Body of pancreas (tissue), 4 donors: ENCODE measurements around the gene BZW1. TPM values are rescaled to one million over a fixed set of nuclear protein-coding genes. Genes with fewer than 3 reads are reported as not detected.
A peak's percentile ranks its signal among the peaks of the same experiment; 100 is the strongest.
"Not testable (repeated sequence)": the region's sequence is repeated elsewhere in the genome, so short reads cannot be mapped to it uniquely, and the experiment has no call there.

Experiments
- ATAC-seq: fragments of 150-250 bp; one replicate; pipeline ENCODE4 v1.9.1; 2016
- DNase-seq, 4 donors: peaks; one replicate each; pipeline ENCODE4 v3.0.0-alpha.2; 2019
- H3K27ac ChIP-seq, 4 donors: fragments of 200-600 bp; sonication (generic); 1 replicate in 3 of 4; 2 replicates in 1 of 4; pipeline versions ENCODE4 v1.5.1 to v1.6.1; 2016 to 2019; ENCODE audit warnings: mild to moderate bottlenecking in 1 of 4, mixed read lengths in 1 of 4, moderate library complexity in 1 of 4
- H3K27me3 ChIP-seq, 2 donors: fragments of 200-600 bp; sonication (generic); one replicate each; pipeline ENCODE4 v1.6.0; 2016; ENCODE audit warnings: mild to moderate bottlenecking in 1 of 2
- H3K36me3 ChIP-seq, 2 donors: fragments of 200-600 bp; sonication (generic); replicated peaks in 1 of 2; 2 replicates each; pipeline ENCODE4 v1.5.1; 2016; ENCODE audit warnings: low read depth in 2 of 2; ENCODE audit not compliant: insufficient read depth in 1 of 2
- H3K4me1 ChIP-seq: fragments of 200-600 bp; sonication (generic); one replicate; pipeline ENCODE4 v1.6.0; 2016
- H3K4me3 ChIP-seq, 2 donors: fragments of 200-600 bp; sonication (generic); 1 replicate in 1 of 2; 2 replicates in 1 of 2; pipeline ENCODE4 v1.5.1; 2016 to 2019
- H3K9me3 ChIP-seq, 3 donors: fragments of 200-600 bp; sonication (generic); 1 replicate in 2 of 3; 2 replicates in 1 of 3; pipeline ENCODE4 v1.5.1; 2016
- CTCF ChIP-seq, 7 experiments: fragments of 450-650 bp in 4 of 7; fragments of 200-600 bp in 3 of 7; sonication (generic) in 3 of 7; IDR thresholded peaks; one replicate each; pipeline ENCODE4 v1.5.1; 2016 to 2019; ENCODE audit warnings: antibody characterized with exemption in 7 of 7
- POLR2A ChIP-seq, 3 donors: fragments of 450-650 bp; IDR thresholded peaks; one replicate each; pipeline ENCODE4 v1.6.1; 2016; ENCODE audit warnings: antibody characterized with exemption in 3 of 3, mild to moderate bottlenecking in 2 of 3
- WGBS, 2 donors: methylation state at CpG; one replicate each; pipeline ENCODE4 v1.1.5; 2017; 5-methylcytosine and 5-hydroxymethylcytosine counted together
- intact Hi-C: fragments of 100-400 bp; cut with DNase I; formaldehyde crosslinking; loops from one replicate; pipeline ENCODE4 v1.15.1; 2023
- total RNA-seq, 2 donors: library from RNA; depleted of rRNA; stranded (reverse); fragments of >200 nt; gene quantifications; one replicate each; pipeline ENCODE4 v1.1.0, GENCODE V29; 2016

The BZW1 gene
- total RNA-seq, 2 donors from 2014 or later = 45.4 to 88.3 TPM

DNA sequence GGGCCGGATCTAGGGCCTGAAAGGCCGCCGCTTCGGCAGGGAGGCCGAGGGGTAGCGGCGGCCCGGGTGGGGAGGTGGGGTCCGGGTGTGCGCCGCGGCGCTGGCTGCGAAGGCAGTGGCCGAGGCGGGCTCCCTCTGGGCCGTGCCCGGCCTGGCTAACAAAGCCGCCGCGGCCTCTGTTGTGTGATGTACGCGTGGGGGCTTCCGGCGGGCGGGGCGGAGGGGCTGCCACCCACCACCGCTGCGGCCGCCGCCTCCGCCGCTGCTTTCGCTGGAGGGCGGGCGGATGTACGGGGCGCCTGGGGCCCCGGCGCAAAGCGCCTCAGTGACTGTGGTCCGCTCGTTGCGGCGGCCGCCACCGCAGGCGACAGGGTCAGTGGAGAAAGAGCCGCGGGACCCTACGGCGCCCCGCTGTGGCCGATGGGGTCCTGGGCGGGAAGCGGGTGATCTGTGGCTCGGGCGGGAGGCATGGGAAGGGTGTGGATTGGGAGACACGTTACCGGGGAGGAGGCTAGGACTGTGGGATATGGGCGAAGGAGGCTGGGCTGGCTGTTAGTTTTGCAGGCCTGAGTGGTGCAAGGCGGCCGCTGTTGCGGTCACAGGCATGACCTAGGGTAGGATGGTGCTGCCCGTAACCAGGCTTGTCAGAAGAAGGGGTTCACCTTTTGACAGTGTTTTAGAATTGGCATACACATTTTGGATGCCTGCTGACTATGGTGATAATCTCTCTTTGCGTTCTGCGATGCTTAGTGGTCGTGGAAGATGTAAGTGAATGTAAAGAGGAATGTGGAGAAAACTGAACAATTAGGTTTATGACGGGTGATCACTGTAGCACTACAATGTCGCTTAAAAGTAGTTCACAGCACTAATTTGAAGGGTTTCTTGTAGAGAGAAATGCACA, 662 bp downstream of the BZW1 start:
- no peaks in the 10 kb centered on the region for H3K9me3 ChIP-seq
- H3K27ac ChIP-seq = peak overlapping the region; percentile 90 to 99 (median 96)
- WGBS, 2 donors = 1 to 4% methylated on average over 12 to 66 of the region's 70 CpGs
- DNase-seq (peak; percentile 78 to 84 (median 80)), ATAC-seq (peak; percentile 61)
- no peaks in the 10 kb centered on the region for H3K27me3 ChIP-seq
- peaks cover 36% of the 10 kb centered on the region for H3K4me1 ChIP-seq
- intact Hi-C loops = loop anchor here (10.0 kb wide), 1 partner anchor 98 kb away; no protein-coding TSS in a partner anchor
- peaks cover 8 to 23% of the 10 kb centered on the region in 2 donors for H3K36me3 ChIP-seq
- TF ChIP-seq CTCF (IDR thresholded peaks at IDR 0.05) (peak; percentile 50 to 79 (median 73)), POLR2A (IDR thresholded peaks at IDR 0.05) (no peak)
- H3K4me3 ChIP-seq = peak overlapping the region; percentile 91 to 99

- intact Hi-C loops = loop anchor here (10.0 kb wide), 1 partner anchor 100 kb away; no protein-coding TSS in a partner anchor
These were observed 2.6 kb downstream of the BZW1 start for GRCh38 chr2:200814276-200814815.

DNA sequence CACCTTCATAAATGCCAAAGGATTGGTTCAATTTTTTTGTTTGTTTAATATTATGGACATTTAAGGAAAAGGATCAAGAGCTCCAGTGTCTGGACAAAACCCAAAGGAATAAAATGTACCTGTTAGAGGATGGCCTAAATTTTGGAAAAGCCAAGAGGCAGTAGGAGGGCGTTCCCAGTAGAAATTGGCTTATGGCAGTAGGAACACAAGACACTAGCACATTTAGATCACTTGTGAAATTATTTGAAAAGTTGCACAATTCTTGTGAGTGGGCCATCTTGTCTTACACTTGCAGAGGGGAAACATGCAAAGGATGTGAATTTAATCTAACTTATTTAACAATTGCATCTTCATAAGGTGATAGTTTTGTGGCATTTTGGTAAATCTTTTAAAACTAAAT, 3.2 kb downstream of the BZW1 start:
- Histone ChIP-seq H3K4me3 (no peak overlapping the region), H3K4me1 (peaks cover 30% of the 10 kb centered on the region), H3K9me3 (no peaks in the 10 kb centered on the region), H3K27ac (no peak overlapping the region), H3K36me3 (peaks cover 17 to 38% of the 10 kb centered on the region in 2 donors), H3K27me3 (no peaks in the 10 kb centered on the region)
- TF ChIP-seq POLR2A (IDR thresholded peaks at IDR 0.05) (no peak), CTCF (IDR thresholded peaks at IDR 0.05) (no peak)
- no peak for DNase-seq
- 89 to 92% methylated on average over 1 of the region's 1 CpG for WGBS, 2 donors
- ATAC-seq = no peak
- intact Hi-C loops = loop anchor here (10.0 kb wide), 1 partner anchor 100 kb away; no protein-coding TSS in a partner anchor

More at GRCh38 chr2:200814276-200814815, 2.6 kb downstream of the BZW1 start:
- Histone ChIP-seq H3K9me3 (no peaks in the 10 kb centered on the region), H3K4me3 (no peak overlapping the region), H3K36me3 (peaks cover 17 to 34% of the 10 kb centered on the region in 2 donors), H3K27ac (no peak overlapping the region), H3K4me1 (peaks cover 36% of the 10 kb centered on the region), H3K27me3 (no peaks in the 10 kb centered on the region)
- no peak for ATAC-seq
- 72 to 83% methylated on average over 3 of the region's 3 CpGs for WGBS, 2 donors
- no peak for TF ChIP-seq POLR2A (IDR thresholded peaks at IDR 0.05)
- TF ChIP-seq CTCF (IDR thresholded peaks at IDR 0.05) = no peak
- no peak for DNase-seq

DNA sequence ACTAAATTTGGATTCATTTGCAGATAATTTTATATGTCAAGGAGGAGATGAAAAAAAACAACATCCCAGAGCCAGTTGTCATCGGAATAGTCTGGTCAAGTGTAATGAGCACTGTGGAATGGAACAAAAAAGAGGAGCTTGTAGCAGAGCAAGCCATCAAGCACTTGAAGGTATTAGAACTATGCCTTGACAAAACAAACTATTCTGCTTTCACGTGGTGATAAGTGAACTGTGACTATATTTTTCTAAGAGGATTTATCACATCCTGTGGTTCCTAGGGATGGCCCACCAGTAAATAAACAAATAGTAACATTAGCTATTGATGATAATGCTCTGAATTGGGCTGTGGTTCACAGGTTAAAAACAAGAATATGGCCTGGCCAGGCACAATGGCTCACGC, 7.0 kb downstream of the BZW1 start:
- peaks cover 11% of the 10 kb centered on the region for H3K4me1 ChIP-seq
- not testable (repeated sequence) for DNase-seq, H3K4me3 ChIP-seq, H3K27ac ChIP-seq, H3K27me3 ChIP-seq, ATAC-seq, H3K9me3 ChIP-seq
- H3K36me3 ChIP-seq = peaks cover 24 to 56% of the 10 kb centered on the region in 2 donors
- intact Hi-C loops = loop anchor here (10.0 kb wide), 1 partner anchor 104 kb away; no protein-coding TSS in a partner anchor
- 78 to 86% methylated on average over 3 of the region's 3 CpGs for WGBS, 2 donors

DNA sequence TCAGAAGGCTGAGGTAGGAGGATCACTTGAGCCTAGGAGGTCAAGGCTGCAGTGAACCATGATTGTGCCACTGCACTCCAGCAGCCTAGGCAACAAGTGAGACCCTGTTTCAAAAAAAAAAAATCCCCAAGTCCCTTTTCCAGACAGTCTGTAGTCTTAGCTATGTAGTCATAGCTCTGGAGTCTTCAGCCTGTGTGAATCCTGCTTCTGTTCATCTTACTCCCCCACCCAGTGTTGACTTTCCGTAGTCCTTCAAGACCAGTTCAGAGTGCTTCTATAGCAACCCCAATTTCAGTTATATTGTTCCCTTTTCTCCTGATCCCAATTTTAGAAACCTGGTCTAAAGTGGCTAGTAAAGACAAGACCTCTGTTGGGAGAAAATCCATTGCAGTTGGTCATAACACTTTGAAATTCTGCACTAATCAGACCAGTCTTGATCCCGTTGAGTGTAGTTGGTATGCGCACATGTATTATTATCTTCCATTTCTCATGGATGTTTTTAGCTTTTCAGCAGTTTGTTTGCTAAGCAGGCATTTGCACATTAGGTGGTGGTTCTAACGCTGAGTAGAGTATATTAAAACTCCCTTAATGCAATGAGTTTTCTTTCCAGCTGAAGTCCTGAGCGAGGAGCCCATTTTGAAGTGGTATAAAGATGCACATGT, 9.0 kb downstream of the BZW1 start:
- intact Hi-C loops = no loop called here
- DNase-seq (no peak), ATAC-seq (no peak)
- no peak overlapping the region for H3K27ac ChIP-seq
- no peaks in the 10 kb centered on the region for H3K27me3 ChIP-seq
- H3K36me3 ChIP-seq = peaks cover 24 to 49% of the 10 kb centered on the region in 2 donors
- WGBS, 2 donors = 92 to 95% methylated on average over 5 of the region's 5 CpGs
- H3K4me1 ChIP-seq = no peaks in the 10 kb centered on the region
- TF ChIP-seq POLR2A (IDR thresholded peaks at IDR 0.05) (no peak), CTCF (IDR thresholded peaks at IDR 0.05) (no peak)
- no peak overlapping the region for H3K4me3 ChIP-seq
- no peaks in the 10 kb centered on the region for H3K9me3 ChIP-seq
